Fibroblast of lung (primary cell): ENCODE data around the gene KIAA0232. TPM values are rescaled to one million over a fixed set of nuclear protein-coding genes. Genes with fewer than 3 reads are reported as not detected.

Experiments
- DNase-seq, 2 donors: peaks; one replicate each; pipeline versions ENCODE4 v3.0.0 to v3.0.0-alpha.2; 2010; ENCODE audit warnings: low read depth in 2 of 2
- H2AFZ ChIP-seq: 2 replicates; pipeline ENCODE4 v1.5.1; 2012; ENCODE audit warnings: low read length, control low read depth, inconsistent platforms
- H3K27ac ChIP-seq: 2 replicates; pipeline ENCODE4 v1.5.1; 2011; ENCODE audit warnings: low read length, control low read depth; ENCODE audit not compliant: insufficient read depth
- H3K27me3 ChIP-seq: 2 replicates; pipeline ENCODE4 v1.5.1; 2011; ENCODE audit warnings: mild to moderate bottlenecking, low read length; ENCODE audit not compliant: control insufficient read depth, insufficient read depth
- H3K36me3 ChIP-seq: 2 replicates; pipeline ENCODE4 v1.5.1; 2011; ENCODE audit warnings: low read length; ENCODE audit not compliant: control insufficient read depth, insufficient read depth
- H3K4me1 ChIP-seq: 2 replicates; pipeline ENCODE4 v1.5.1; 2011; ENCODE audit warnings: low read length; ENCODE audit not compliant: control insufficient read depth, insufficient read depth; ENCODE audit errors: extremely low read depth
- H3K4me2 ChIP-seq: 2 replicates; pipeline ENCODE4 v1.5.1; 2011; ENCODE audit warnings: low read length, control low read depth; ENCODE audit not compliant: insufficient read depth; ENCODE audit errors: extremely low read depth
- H3K4me3 ChIP-seq, 4 experiments: fragments of 200-600 bp in 1 of 4; sonication (generic) in 1 of 4; replicated peaks in 1 of 4; 2 replicates each; pipeline ENCODE4 v1.5.1; 2011 to 2016; ENCODE audit warnings: low read length in 4 of 4, low read depth in 3 of 4, mild to moderate bottlenecking in 3 of 4, control low read depth in 2 of 4, inconsistent platforms in 1 of 4, mixed read lengths in 1 of 4; ENCODE audit not compliant: insufficient read depth in 1 of 4; ENCODE audit errors: control extremely low read depth in 1 of 4
- H3K79me2 ChIP-seq: 2 replicates; pipeline ENCODE4 v1.5.1; 2012; ENCODE audit warnings: mild to moderate bottlenecking, low read length, inconsistent platforms; ENCODE audit not compliant: control insufficient read depth, insufficient read depth
- H3K9ac ChIP-seq: 2 replicates; pipeline ENCODE4 v1.5.1; 2011; ENCODE audit warnings: mild to moderate bottlenecking, low read length, control low read depth; ENCODE audit not compliant: insufficient read depth
- H3K9me3 ChIP-seq: 2 replicates; pipeline ENCODE4 v1.5.1; 2012; ENCODE audit warnings: low read depth, low read length; ENCODE audit not compliant: control insufficient read depth, insufficient read depth
- H4K20me1 ChIP-seq: 2 replicates; pipeline ENCODE4 v1.5.1; 2011; ENCODE audit warnings: low read length; ENCODE audit not compliant: control insufficient read depth, insufficient read depth; ENCODE audit errors: extremely low read depth
- CTCF ChIP-seq, 2 donors: IDR thresholded peaks in 1 of 2; conservative IDR thresholded peaks in 1 of 2; 1 replicate in 1 of 2; 2 replicates in 1 of 2; pipeline ENCODE4 v1.5.1; 2011 to 2012; ENCODE audit warnings: low read length in 2 of 2, control low read depth in 1 of 2, inconsistent platforms in 1 of 2, low read depth in 1 of 2, mild to moderate bottlenecking in 1 of 2
- EZH2 ChIP-seq: IDR thresholded peaks from 2 replicates; pipeline ENCODE4 v1.5.1; 2012; ENCODE audit warnings: low read length, control low read depth, mild to moderate bottlenecking; ENCODE audit errors: missing control alignments
- polyA plus RNA-seq, 2 donors: library from polyadenylated mRNA; depleted of rRNA in 1 of 2; stranded (reverse) in 1 of 2; unstranded in 1 of 2; fragments of >200 nt; gene quantifications; 2 replicates each; pipeline ENCODE4 v1.2.1, GENCODE V29; 2011 to 2012; ENCODE audit warnings: missing spikeins in 1 of 2
- total RNA-seq: library from RNA; depleted of rRNA; stranded (reverse); fragments of >200 nt; gene quantifications from 2 replicates; pipeline ENCODE4 v1.2.1, GENCODE V29; 2014

Gene KIAA0232
- total and polyA plus RNA-seq, 2 donors (not counting 1 experiment from before 2014, with no cell fraction given) = 18.0 to 18.8 TPM

DNA sequence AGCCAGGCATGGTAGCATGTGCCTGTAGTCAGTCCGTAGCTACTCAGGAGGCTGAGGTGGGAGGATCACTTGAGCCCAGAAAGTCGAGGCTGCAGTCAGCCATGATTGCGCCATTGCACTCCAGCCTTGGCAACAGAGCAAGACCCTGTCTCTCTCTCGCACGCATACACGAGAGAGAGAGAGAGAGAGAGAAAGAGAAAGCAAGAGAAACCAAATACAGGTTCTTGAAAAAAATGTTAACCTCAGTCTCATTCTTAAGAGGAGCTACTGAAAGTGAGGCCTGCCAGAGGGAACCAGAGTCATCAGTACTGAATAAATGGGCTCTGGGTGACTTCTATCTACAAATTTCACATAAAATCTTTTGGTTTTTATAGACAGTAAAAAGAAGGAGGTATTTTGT is 42.9 kb downstream of the KIAA0232 start:
- Histone ChIP-seq H3K79me2 (peaks cover 11% of the 10 kb centered on the region), H3K4me1 (no peaks in the 10 kb centered on the region), H4K20me1 (peaks cover 3% of the 10 kb centered on the region)

DNA sequence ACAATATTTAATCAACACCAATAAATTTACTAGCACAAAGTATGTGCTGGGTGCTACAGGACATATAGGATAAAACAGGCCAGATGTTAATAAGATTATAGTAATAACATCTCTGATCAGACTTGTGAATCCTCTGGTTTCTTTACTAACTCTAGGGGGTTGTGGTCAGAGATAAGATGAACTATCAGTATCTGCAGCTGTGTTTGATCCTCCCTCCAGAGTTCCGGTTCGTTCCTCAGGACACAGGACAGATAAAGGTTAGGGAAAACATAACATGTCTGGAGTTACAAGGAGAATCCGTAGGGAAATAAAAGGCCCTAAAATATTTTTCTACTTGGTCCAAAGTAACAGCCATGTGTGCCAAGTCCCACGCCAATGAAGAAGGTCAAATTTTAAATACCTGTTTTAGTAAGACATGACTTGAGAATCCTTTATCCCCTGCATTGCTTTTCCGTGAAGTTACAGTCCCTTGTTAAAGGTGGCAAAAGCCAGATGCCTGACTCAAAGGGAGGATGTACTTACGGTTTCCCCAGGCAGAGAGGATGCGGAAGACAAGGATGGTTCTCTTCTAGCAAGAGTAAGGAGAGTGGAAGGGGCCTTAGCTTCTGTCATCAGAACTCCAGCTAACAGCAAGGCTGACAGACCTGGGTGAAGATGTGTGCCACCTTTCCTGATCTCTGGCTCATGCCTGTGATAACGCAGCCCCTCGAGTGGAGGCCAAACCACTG is 44.4 kb downstream of the KIAA0232 start:
- Histone ChIP-seq H3K27me3 (no peaks in the 10 kb centered on the region), H3K36me3 (no peaks in the 10 kb centered on the region), H3K4me3 (no peak overlapping the region), H2AFZ (no peak overlapping the region), H3K9me3 (no peaks in the 10 kb centered on the region), H3K27ac (no peak overlapping the region), H3K4me1 (no peaks in the 10 kb centered on the region), H4K20me1 (peaks cover 3% of the 10 kb centered on the region), H3K79me2 (peaks cover 4% of the 10 kb centered on the region), H3K4me2 (no peak overlapping the region), H3K9ac (no peak overlapping the region)
- no peak for DNase-seq
- TF ChIP-seq CTCF (conservative IDR thresholded peaks at IDR 0.05 in 1 of 2, IDR thresholded peaks at IDR 0.05 in 1 of 2; ENCODE audit: low read depth in 1 of 2, low read length in 2 of 2) (no peak), EZH2 (no peak)

More for the DNA sequence above, 42.9 kb downstream of the KIAA0232 start:
- H3K9ac ChIP-seq = no peak overlapping the region
- H3K36me3 ChIP-seq = no peaks in the 10 kb centered on the region
- H3K9me3 ChIP-seq = no peaks in the 10 kb centered on the region
- no peak overlapping the region for H3K4me3 ChIP-seq
- H2AFZ ChIP-seq = no peak overlapping the region
- no peak overlapping the region for H3K27ac ChIP-seq
- no peak for DNase-seq
- H3K4me2 ChIP-seq = no peak overlapping the region
- H3K27me3 ChIP-seq = no peaks in the 10 kb centered on the region
- TF ChIP-seq CTCF (conservative IDR thresholded peaks at IDR 0.05 in 1 of 2, IDR thresholded peaks at IDR 0.05 in 1 of 2; ENCODE audit: low read depth in 1 of 2, low read length in 2 of 2) (no peak), EZH2 (no peak)

DNA sequence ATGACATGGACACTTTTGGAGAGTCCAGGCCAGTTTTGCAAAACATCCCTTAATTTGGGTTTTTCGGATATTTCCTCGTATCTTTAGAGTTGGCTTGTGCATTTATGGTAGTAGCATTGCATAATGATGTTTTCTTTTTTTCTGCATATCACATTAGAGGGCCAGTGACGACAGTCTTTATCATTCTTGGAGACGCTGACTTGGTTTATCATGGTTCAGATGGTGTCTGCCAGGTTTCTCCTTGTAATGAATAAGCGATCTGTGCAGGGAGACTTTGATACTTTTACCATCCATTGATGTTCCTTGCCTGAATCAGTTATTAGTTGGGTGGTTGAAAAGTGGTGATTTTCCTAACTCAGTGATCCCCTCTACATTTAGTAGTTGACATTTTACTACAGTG is 46.6 kb downstream of the KIAA0232 start:
- Histone ChIP-seq H3K9me3 (no peaks in the 10 kb centered on the region), H3K4me3 (no peak overlapping the region), H3K9ac (no peak overlapping the region), H3K79me2 (peaks cover 4% of the 10 kb centered on the region), H3K27ac (no peak overlapping the region), H3K4me2 (no peak overlapping the region), H3K27me3 (no peaks in the 10 kb centered on the region), H3K36me3 (no peaks in the 10 kb centered on the region), H4K20me1 (peaks cover 3% of the 10 kb centered on the region), H2AFZ (no peak overlapping the region), H3K4me1 (no peaks in the 10 kb centered on the region)
- no peak for TF ChIP-seq EZH2
- no peak for TF ChIP-seq CTCF (conservative IDR thresholded peaks at IDR 0.05 in 1 of 2, IDR thresholded peaks at IDR 0.05 in 1 of 2; ENCODE audit: low read depth in 1 of 2, low read length in 2 of 2)
- DNase-seq = no peak
